HepG2 (cell line): ENCODE data around the gene SPNS1. TPM values are rescaled to one million over a fixed set of nuclear protein-coding genes. Genes with fewer than 3 reads are reported as not detected.
A peak's percentile ranks its signal among the peaks of the same experiment; 100 is the strongest.

Experiments
- ELF3 ChIP-seq: IDR thresholded peaks from 2 replicates; pipeline ENCODE4 v1.6.1; 2016; ENCODE audit warnings: missing genetic modification reagents, missing compliant biosample characterization
- GMEB1 ChIP-seq: sonication (generic); formaldehyde crosslinking; IDR thresholded peaks from 2 replicates; pipeline ENCODE4 v1.5.1; 2020; ENCODE audit warnings: missing genetic modification reagents, mild to moderate bottlenecking, borderline replicate concordance
- HMGXB3 ChIP-seq: sonication (generic); formaldehyde crosslinking; IDR thresholded peaks from 2 replicates; pipeline ENCODE4 v1.4.0; 2020; ENCODE audit warnings: missing genetic modification reagents, borderline replicate concordance
- MATR3 ChIP-seq: sonication (generic); formaldehyde crosslinking; IDR thresholded peaks from 2 replicates; pipeline ENCODE4 v1.4.0; 2020; ENCODE audit warnings: missing genetic modification reagents
- ONECUT2 ChIP-seq: sonication (generic); formaldehyde crosslinking; IDR thresholded peaks from 2 replicates; pipeline ENCODE4 v1.4.0; 2020; ENCODE audit warnings: missing genetic modification reagents
- TGIF2 ChIP-seq: IDR thresholded peaks from 2 replicates; pipeline ENCODE4 v1.6.1; 2016; ENCODE audit warnings: control low read depth, missing compliant biosample characterization
- TSC22D2 ChIP-seq: sonication (generic); formaldehyde crosslinking; IDR thresholded peaks from 2 replicates; pipeline ENCODE4 v1.5.1; 2020; ENCODE audit warnings: missing genetic modification reagents, mild to moderate bottlenecking, borderline replicate concordance
- ZFY ChIP-seq: sonication (generic); formaldehyde crosslinking; IDR thresholded peaks from 2 replicates; pipeline ENCODE4 v1.4.0; 2020; ENCODE audit warnings: missing genetic modification reagents
- ZNF367 ChIP-seq: sonication (generic); formaldehyde crosslinking; IDR thresholded peaks from 2 replicates; pipeline ENCODE4 v1.4.0; 2020; ENCODE audit warnings: missing genetic modification reagents, borderline replicate concordance
- ZNF460 ChIP-seq: sonication (generic); formaldehyde crosslinking; IDR thresholded peaks from 2 replicates; pipeline ENCODE4 v1.5.1; 2020; ENCODE audit warnings: missing genetic modification reagents, mild to moderate bottlenecking, borderline replicate concordance
- ZNF501 ChIP-seq: sonication (generic); formaldehyde crosslinking; IDR thresholded peaks from 2 replicates; pipeline ENCODE4 v1.5.1; 2020; ENCODE audit warnings: mild to moderate bottlenecking, moderate library complexity, missing genetic modification reagents
- ZNF543 ChIP-seq: sonication (generic); formaldehyde crosslinking; IDR thresholded peaks from 2 replicates; pipeline ENCODE4 v1.4.0; 2020; ENCODE audit warnings: mild to moderate bottlenecking, missing genetic modification reagents
- ZNF567 ChIP-seq: sonication (generic); formaldehyde crosslinking; IDR thresholded peaks from 2 replicates; pipeline ENCODE4 v1.8.1; 2023; ENCODE audit warnings: mild to moderate bottlenecking, missing genetic modification reagents, borderline replicate concordance
- ZZZ3 ChIP-seq: sonication (generic); formaldehyde crosslinking; IDR thresholded peaks from 2 replicates; pipeline ENCODE4 v1.4.0; 2020; ENCODE audit warnings: missing genetic modification reagents, mild to moderate bottlenecking, borderline replicate concordance
- polyA plus RNA-seq, 8 experiments: library from polyadenylated mRNA; depleted of rRNA in 3 of 8; stranded (reverse) in 7 of 8; unstranded in 1 of 8; fragments of >200 nt; fragmentation: Illumina TruSeq in 4 of 8; extraction: Trizol in 4 of 8; gene quantifications; 2 replicates each; pipeline versions ENCODE4 v1.2.1 to v1.2.3, GENCODE V29; 2011 to 2016; ENCODE audit warnings: low read depth in 4 of 8, missing spikeins in 1 of 8, mixed read lengths in 1 of 8; ENCODE audit not compliant: insufficient read depth in 1 of 8
- total RNA-seq, 5 experiments: library from RNA; depleted of rRNA; stranded (reverse); fragments of >200 nt; fragmentation: Illumina TruSeq; extraction: Trizol; gene quantifications; 2 replicates each; pipeline ENCODE4 v1.2.3, GENCODE V29; 2016; ENCODE audit warnings: low read depth in 1 of 5
- TF ChIP-seq, protein P1 (sequence below): IDR thresholded peaks from 2 replicates; pipeline ENCODE4 v1.6.1; 2012; ENCODE audit warnings: low read length, improper control_type of control experiment
- TF ChIP-seq, protein P2 (sequence below): sonication (generic); formaldehyde crosslinking; IDR thresholded peaks from 2 replicates; pipeline ENCODE4 v1.8.0; 2022; ENCODE audit warnings: missing genetic modification reagents, mild to moderate bottlenecking, moderate library complexity, borderline replicate concordance

Gene SPNS1
- total and polyA plus RNA-seq, 2 of the 13 experiments (the other 11 are each of a cell fraction or from before 2014, with no cell fraction given), result 25.6 to 38.8 TPM

GRCh38 chr16:28935924-28936783, 38.4 kb upstream of the SPNS1 start (continued):
- TF ChIP-seq, protein P1, sequence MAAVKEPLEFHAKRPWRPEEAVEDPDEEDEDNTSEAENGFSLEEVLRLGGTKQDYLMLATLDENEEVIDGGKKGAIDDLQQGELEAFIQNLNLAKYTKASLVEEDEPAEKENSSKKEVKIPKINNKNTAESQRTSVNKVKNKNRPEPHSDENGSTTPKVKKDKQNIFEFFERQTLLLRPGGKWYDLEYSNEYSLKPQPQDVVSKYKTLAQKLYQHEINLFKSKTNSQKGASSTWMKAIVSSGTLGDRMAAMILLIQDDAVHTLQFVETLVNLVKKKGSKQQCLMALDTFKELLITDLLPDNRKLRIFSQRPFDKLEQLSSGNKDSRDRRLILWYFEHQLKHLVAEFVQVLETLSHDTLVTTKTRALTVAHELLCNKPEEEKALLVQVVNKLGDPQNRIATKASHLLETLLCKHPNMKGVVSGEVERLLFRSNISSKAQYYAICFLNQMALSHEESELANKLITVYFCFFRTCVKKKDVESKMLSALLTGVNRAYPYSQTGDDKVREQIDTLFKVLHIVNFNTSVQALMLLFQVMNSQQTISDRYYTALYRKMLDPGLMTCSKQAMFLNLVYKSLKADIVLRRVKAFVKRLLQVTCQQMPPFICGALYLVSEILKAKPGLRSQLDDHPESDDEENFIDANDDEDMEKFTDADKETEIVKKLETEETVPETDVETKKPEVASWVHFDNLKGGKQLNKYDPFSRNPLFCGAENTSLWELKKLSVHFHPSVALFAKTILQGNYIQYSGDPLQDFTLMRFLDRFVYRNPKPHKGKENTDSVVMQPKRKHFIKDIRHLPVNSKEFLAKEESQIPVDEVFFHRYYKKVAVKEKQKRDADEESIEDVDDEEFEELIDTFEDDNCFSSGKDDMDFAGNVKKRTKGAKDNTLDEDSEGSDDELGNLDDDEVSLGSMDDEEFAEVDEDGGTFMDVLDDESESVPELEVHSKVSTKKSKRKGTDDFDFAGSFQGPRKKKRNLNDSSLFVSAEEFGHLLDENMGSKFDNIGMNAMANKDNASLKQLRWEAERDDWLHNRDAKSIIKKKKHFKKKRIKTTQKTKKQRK, result no peak
- TF ChIP-seq MATR3 (CRISPR knock-in tag) (no peak), ZNF567 (CRISPR knock-in tag) (no peak), ZFY (no peak; the same call in 1 of the 2 replicates), ONECUT2 (no peak), ZZZ3 (CRISPR knock-in tag) (no peak), ZNF501 (peak; percentile 84), ZNF543 (CRISPR knock-in tag) (0 out of 2 replicates have a peak, but pooled peaks have one; percentile 53), HMGXB3 (no peak), GMEB1 (CRISPR knock-in tag) (0 out of 2 replicates have a peak, but pooled peaks have one; percentile 28), ELF3 (CRISPR knock-in tag) (peak; percentile 61), TGIF2 (peak; percentile 40; the same call in 1 of the 2 replicates), TSC22D2 (CRISPR knock-in tag) (no peak), ZNF460 (CRISPR knock-in tag) (peak; percentile 72; the same call in 1 of the 2 replicates), ZNF367 (no peak)
- TF ChIP-seq, protein P2, sequence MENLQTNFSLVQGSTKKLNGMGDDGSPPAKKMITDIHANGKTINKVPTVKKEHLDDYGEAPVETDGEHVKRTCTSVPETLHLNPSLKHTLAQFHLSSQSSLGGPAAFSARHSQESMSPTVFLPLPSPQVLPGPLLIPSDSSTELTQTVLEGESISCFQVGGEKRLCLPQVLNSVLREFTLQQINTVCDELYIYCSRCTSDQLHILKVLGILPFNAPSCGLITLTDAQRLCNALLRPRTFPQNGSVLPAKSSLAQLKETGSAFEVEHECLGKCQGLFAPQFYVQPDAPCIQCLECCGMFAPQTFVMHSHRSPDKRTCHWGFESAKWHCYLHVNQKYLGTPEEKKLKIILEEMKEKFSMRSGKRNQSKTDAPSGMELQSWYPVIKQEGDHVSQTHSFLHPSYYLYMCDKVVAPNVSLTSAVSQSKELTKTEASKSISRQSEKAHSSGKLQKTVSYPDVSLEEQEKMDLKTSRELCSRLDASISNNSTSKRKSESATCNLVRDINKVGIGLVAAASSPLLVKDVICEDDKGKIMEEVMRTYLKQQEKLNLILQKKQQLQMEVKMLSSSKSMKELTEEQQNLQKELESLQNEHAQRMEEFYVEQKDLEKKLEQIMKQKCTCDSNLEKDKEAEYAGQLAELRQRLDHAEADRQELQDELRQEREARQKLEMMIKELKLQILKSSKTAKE (CRISPR knock-in tag), result no peak
